GM23248 (cell line): ENCODE measurements around the gene GPR160.

Experiments
- EZH2 ChIP-seq: fragments of 200-600 bp; sonication (generic); IDR thresholded peaks from 2 replicates; pipeline ENCODE4 v1.6.1; 2018; ENCODE audit warnings: antibody characterized with exemption, mild to moderate bottlenecking; ENCODE audit not compliant: insufficient read depth, poor library complexity, severe bottlenecking
- EZH2phosphoT487 ChIP-seq: fragments of 200-600 bp; sonication (generic); IDR thresholded peaks from 2 replicates; pipeline ENCODE4 v1.6.1; 2018; ENCODE audit warnings: antibody characterized with exemption, moderate library complexity, mild to moderate bottlenecking, low read depth; ENCODE audit not compliant: insufficient read depth

- TF ChIP-seq EZH2 (no peak), EZH2phosphoT487 (no peak)
Measured at GRCh38 chr3:170096342-170096741, 58.5 kb downstream of the GPR160 start.
